Measurements from ENCODE around the gene VRK1.

Gene VRK1

GRCh38 chr14:96916751-96917150 lies 119.6 kb downstream of the VRK1 start:
- no peak for DNase-seq (ENCODE audit: extremely low read depth, insufficient read length)
- TF ChIP-seq CTCF (IDR thresholded peaks at IDR 0.05; ENCODE audit: insufficient read depth, low read length, poor library complexity, severe bottlenecking): no peak
- no peaks in the 10 kb centered on the region for H3K27me3 ChIP-seq (replicated peaks; ENCODE audit: control insufficient read depth, insufficient read depth, low read length)

GRCh38 chr14:96917442-96917963 lies 120.3 kb downstream of the VRK1 start:
- Histone ChIP-seq H3K36me3 (ENCODE audit: control insufficient read depth, insufficient read depth, low read length) (no peaks in the 10 kb centered on the region), H3K4me3 (replicated peaks; ENCODE audit: low read depth, low read length) (no peak overlapping the region), H3K27me3 (replicated peaks; ENCODE audit: control insufficient read depth, insufficient read depth, low read length) (no peaks in the 10 kb centered on the region)
- TF ChIP-seq CTCF (IDR thresholded peaks at IDR 0.05; ENCODE audit: insufficient read depth, low read length, poor library complexity, severe bottlenecking): no peak
- DNase-seq (ENCODE audit: extremely low read depth, insufficient read length): no peak

More at GRCh38 chr14:96916751-96917150, 119.6 kb downstream of the VRK1 start:
- Histone ChIP-seq H3K4me3 (replicated peaks; ENCODE audit: low read depth, low read length) (no peak overlapping the region), H3K36me3 (ENCODE audit: control insufficient read depth, insufficient read depth, low read length) (no peaks in the 10 kb centered on the region)

- Histone ChIP-seq H3K36me3 (ENCODE audit: control insufficient read depth, insufficient read depth, low read length) (no peaks in the 10 kb centered on the region), H3K27me3 (replicated peaks; ENCODE audit: control insufficient read depth, insufficient read depth, low read length) (no peaks in the 10 kb centered on the region), H3K4me3 (replicated peaks; ENCODE audit: low read depth, low read length) (no peak overlapping the region)
- DNase-seq (ENCODE audit: extremely low read depth, insufficient read length): no peak
- TF ChIP-seq CTCF (IDR thresholded peaks at IDR 0.05; ENCODE audit: insufficient read depth, low read length, poor library complexity, severe bottlenecking): no peak
Measured at GRCh38 chr14:96920023-96920422, 122.8 kb downstream of the VRK1 start.

- Histone ChIP-seq H3K27me3 (replicated peaks; ENCODE audit: control insufficient read depth, insufficient read depth, low read length) (no peaks in the 10 kb centered on the region), H3K4me3 (replicated peaks; ENCODE audit: low read depth, low read length) (no peak overlapping the region), H3K36me3 (ENCODE audit: control insufficient read depth, insufficient read depth, low read length) (no peaks in the 10 kb centered on the region)
- no peak for DNase-seq (ENCODE audit: extremely low read depth, insufficient read length)
- TF ChIP-seq CTCF (IDR thresholded peaks at IDR 0.05; ENCODE audit: insufficient read depth, low read length, poor library complexity, severe bottlenecking): no peak
Measured at GRCh38 chr14:96920820-96921219, 123.6 kb downstream of the VRK1 start.

- H3K4me3 ChIP-seq (replicated peaks; ENCODE audit: low read depth, low read length): no peak overlapping the region
- no peak for DNase-seq (ENCODE audit: extremely low read depth, insufficient read length)
- TF ChIP-seq CTCF (IDR thresholded peaks at IDR 0.05; ENCODE audit: insufficient read depth, low read length, poor library complexity, severe bottlenecking): no peak
- no peaks in the 10 kb centered on the region for H3K27me3 ChIP-seq (replicated peaks; ENCODE audit: control insufficient read depth, insufficient read depth, low read length)
- no peaks in the 10 kb centered on the region for H3K36me3 ChIP-seq (ENCODE audit: control insufficient read depth, insufficient read depth, low read length)
Measured at GRCh38 chr14:96922986-96923385, 125.8 kb downstream of the VRK1 start.

GRCh38 chr14:96925422-96925821 lies 128.2 kb downstream of the VRK1 start:
- DNase-seq (ENCODE audit: extremely low read depth, insufficient read length): no peak
- Histone ChIP-seq H3K4me3 (replicated peaks; ENCODE audit: low read depth, low read length) (no peak overlapping the region), H3K36me3 (ENCODE audit: control insufficient read depth, insufficient read depth, low read length) (no peaks in the 10 kb centered on the region), H3K27me3 (replicated peaks; ENCODE audit: control insufficient read depth, insufficient read depth, low read length) (no peaks in the 10 kb centered on the region)
- no peak for TF ChIP-seq CTCF (IDR thresholded peaks at IDR 0.05; ENCODE audit: insufficient read depth, low read length, poor library complexity, severe bottlenecking)
